Mesendoderm (in vitro differentiated cells): Measurements from ENCODE around the gene CHSY3.
A peak's percentile ranks its signal among the peaks of the same experiment; 100 is the strongest.

Experiments used
- DNase-seq: peaks from one replicate; pipeline ENCODE4 v3.0.0; 2013
- H2AK5ac ChIP-seq: 2 replicates; pipeline ENCODE4 v1.6.1; 2013; ENCODE audit warnings: low read length, inconsistent platforms
- H2BK120ac ChIP-seq: 2 replicates; pipeline ENCODE4 v1.6.1; 2013; ENCODE audit warnings: low read depth, mild to moderate bottlenecking, low read length, moderate library complexity, mixed read lengths
- H2BK15ac ChIP-seq: replicated peaks from 2 replicates; pipeline ENCODE4 v1.6.1; 2013; ENCODE audit warnings: low read depth, mild to moderate bottlenecking, moderate library complexity
- H2BK5ac ChIP-seq: 2 replicates; pipeline ENCODE4 v1.6.1; 2013; ENCODE audit warnings: low read length, inconsistent platforms
- H3K18ac ChIP-seq: 2 replicates; pipeline ENCODE4 v1.6.1; 2013; ENCODE audit warnings: mild to moderate bottlenecking, low read length, mixed read lengths
- H3K23ac ChIP-seq: one replicate; pipeline ENCODE4 v1.6.1; 2013; ENCODE audit warnings: low read length
- H3K27ac ChIP-seq: 2 replicates; pipeline ENCODE4 v1.5.1; 2013; ENCODE audit warnings: low read depth, mild to moderate bottlenecking, inconsistent platforms, low read length, moderate library complexity
- H3K27me3 ChIP-seq: 2 replicates; pipeline ENCODE4 v1.6.1; 2013; ENCODE audit warnings: low read length, control low read depth, mild to moderate bottlenecking, inconsistent platforms; ENCODE audit not compliant: insufficient read depth, poor library complexity
- H3K36me3 ChIP-seq: 2 replicates; pipeline ENCODE4 v1.6.1; 2013; ENCODE audit warnings: low read length, inconsistent platforms; ENCODE audit not compliant: control insufficient read depth, insufficient read depth
- H3K4ac ChIP-seq: one replicate; pipeline ENCODE4 v1.6.1; 2013; ENCODE audit warnings: low read depth, mild to moderate bottlenecking, low read length, moderate library complexity
- H3K4me1 ChIP-seq: 2 replicates; pipeline ENCODE4 v1.6.1; 2013; ENCODE audit warnings: low read depth, low read length, inconsistent platforms; ENCODE audit not compliant: control insufficient read depth
- H3K4me2 ChIP-seq: 2 replicates; pipeline ENCODE4 v1.6.1; 2013; ENCODE audit warnings: low read length
- H3K4me3 ChIP-seq: 2 replicates; pipeline ENCODE4 v1.5.1; 2013; ENCODE audit warnings: mild to moderate bottlenecking, low read length
- H3K56ac ChIP-seq: one replicate; pipeline ENCODE4 v1.6.1; 2013; ENCODE audit warnings: low read length
- H3K79me1 ChIP-seq: 2 replicates; pipeline ENCODE4 v1.6.1; 2013; ENCODE audit warnings: low read length, inconsistent platforms
- H3K79me2 ChIP-seq: 2 replicates; pipeline ENCODE4 v1.6.1; 2013; ENCODE audit warnings: mild to moderate bottlenecking, low read length; ENCODE audit not compliant: control insufficient read depth, insufficient read depth
- H3K9ac ChIP-seq: 2 replicates; pipeline ENCODE4 v1.6.1; 2013; ENCODE audit warnings: low read length, inconsistent platforms
- H4K5ac ChIP-seq: one replicate; pipeline ENCODE4 v1.6.1; 2013; ENCODE audit warnings: low read length
- H4K8ac ChIP-seq: one replicate; pipeline ENCODE4 v1.6.1; 2013; ENCODE audit warnings: low read depth, mild to moderate bottlenecking, control low read depth, low read length, moderate library complexity
- WGBS: extraction: QIAGEN DNeasy Blood & Tissue Kit; methylation state at CpG from one replicate; pipeline ENCODE4 v1.1.7; 2013; ENCODE audit warnings: low lambda C conversion rate, missing lambda C conversion rate; ENCODE audit not compliant: insufficient coverage; ENCODE audit errors: extremely low coverage; 5-methylcytosine and 5-hydroxymethylcytosine counted together

The CHSY3 gene

DNA sequence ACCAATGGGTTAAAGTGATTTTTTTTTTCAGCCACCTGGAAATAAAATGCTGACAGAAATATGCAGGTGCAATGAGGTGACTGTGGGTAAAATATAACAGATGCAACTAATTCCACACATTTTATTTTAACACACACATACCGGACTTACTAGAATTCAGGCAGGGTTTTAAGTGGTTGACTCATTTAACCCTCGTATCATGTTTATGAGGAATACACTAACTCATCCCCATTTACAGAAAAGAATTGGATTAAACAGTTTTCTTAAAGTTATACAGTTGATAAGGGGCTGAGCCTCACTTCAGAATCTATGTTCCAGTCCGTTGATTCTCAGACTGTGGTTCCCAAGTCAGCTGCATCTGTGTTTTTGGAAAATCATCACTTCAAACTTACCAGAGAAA lies 207.5 kb downstream of the CHSY3 start:
- no peak overlapping the region for H3K23ac ChIP-seq
- no peak overlapping the region for H3K27ac ChIP-seq
- no peak overlapping the region for H4K5ac ChIP-seq
- no peak overlapping the region for H3K56ac ChIP-seq
- H2AK5ac ChIP-seq, result no peak overlapping the region
- no peak overlapping the region for H3K9ac ChIP-seq
- no peaks in the 10 kb centered on the region for H3K36me3 ChIP-seq
- H4K8ac ChIP-seq, result no peak overlapping the region
- no peak overlapping the region for H3K4me2 ChIP-seq
- H3K18ac ChIP-seq, result no peak overlapping the region
- no CpG with 5 or more reads among the region's 3 CpGs for WGBS
- H3K4me1 ChIP-seq, result no peaks in the 10 kb centered on the region
- no peak for DNase-seq
- no peak overlapping the region for H2BK120ac ChIP-seq
- no peaks in the 10 kb centered on the region for H3K27me3 ChIP-seq
- H2BK15ac ChIP-seq, result no peak overlapping the region
- no peaks in the 10 kb centered on the region for H3K79me1 ChIP-seq
- H3K79me2 ChIP-seq, result no peaks in the 10 kb centered on the region
- H3K4ac ChIP-seq, result no peak overlapping the region
- H2BK5ac ChIP-seq, result no peak overlapping the region
- no peak overlapping the region for H3K4me3 ChIP-seq

DNA sequence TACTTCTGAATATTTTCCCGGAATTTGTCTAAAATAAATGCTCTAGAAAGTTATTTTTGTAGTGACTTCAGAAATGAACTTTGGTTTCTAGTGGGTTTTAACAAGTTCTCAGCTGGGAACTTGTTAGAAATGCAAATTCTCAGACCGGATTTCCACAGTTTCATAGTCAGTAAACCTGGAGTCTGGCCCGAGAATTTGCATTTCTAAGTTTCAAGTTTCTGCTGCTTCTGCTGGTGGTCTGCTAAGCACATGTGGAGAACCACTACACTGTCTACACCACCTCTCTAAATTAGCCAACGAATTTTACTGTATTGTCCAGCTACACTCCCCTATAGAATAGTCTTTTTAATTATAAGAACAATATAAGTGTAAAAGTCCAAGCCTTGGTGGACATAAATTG lies 208.0 kb downstream of the CHSY3 start:
- Histone ChIP-seq H3K9ac (no peak overlapping the region), H2BK15ac (no peak overlapping the region), H3K36me3 (no peaks in the 10 kb centered on the region), H3K23ac (no peak overlapping the region), H3K4me2 (no peak overlapping the region), H3K56ac (no peak overlapping the region), H2BK120ac (no peak overlapping the region), H2AK5ac (no peak overlapping the region), H4K5ac (no peak overlapping the region), H2BK5ac (no peak overlapping the region), H3K27ac (no peak overlapping the region), H3K4me1 (no peaks in the 10 kb centered on the region), H3K27me3 (no peaks in the 10 kb centered on the region), H4K8ac (no peak overlapping the region), H3K18ac (no peak overlapping the region), H3K79me2 (no peaks in the 10 kb centered on the region), H3K4ac (no peak overlapping the region), H3K79me1 (no peaks in the 10 kb centered on the region), H3K4me3 (no peak overlapping the region)
- no peak for DNase-seq
- WGBS, result no CpG with 5 or more reads among the region's 4 CpGs

- DNase-seq, result no peak
- Histone ChIP-seq H3K27me3 (no peaks in the 10 kb centered on the region), H2BK15ac (no peak overlapping the region), H3K79me1 (no peaks in the 10 kb centered on the region), H3K79me2 (no peaks in the 10 kb centered on the region), H3K4me2 (no peak overlapping the region), H3K18ac (no peak overlapping the region), H2BK5ac (no peak overlapping the region), H2BK120ac (no peak overlapping the region), H3K4me3 (no peak overlapping the region), H2AK5ac (no peak overlapping the region), H3K9ac (no peak overlapping the region), H3K4me1 (no peaks in the 10 kb centered on the region), H3K36me3 (no peaks in the 10 kb centered on the region), H3K56ac (no peak overlapping the region), H3K23ac (no peak overlapping the region), H4K8ac (no peak overlapping the region), H3K4ac (no peak overlapping the region), H3K27ac (no peak overlapping the region), H4K5ac (no peak overlapping the region)
- WGBS, result no CpG with 5 or more reads among the region's 8 CpGs
Measured at GRCh38 chr5:130115686-130116085, 211.4 kb downstream of the CHSY3 start.

DNA sequence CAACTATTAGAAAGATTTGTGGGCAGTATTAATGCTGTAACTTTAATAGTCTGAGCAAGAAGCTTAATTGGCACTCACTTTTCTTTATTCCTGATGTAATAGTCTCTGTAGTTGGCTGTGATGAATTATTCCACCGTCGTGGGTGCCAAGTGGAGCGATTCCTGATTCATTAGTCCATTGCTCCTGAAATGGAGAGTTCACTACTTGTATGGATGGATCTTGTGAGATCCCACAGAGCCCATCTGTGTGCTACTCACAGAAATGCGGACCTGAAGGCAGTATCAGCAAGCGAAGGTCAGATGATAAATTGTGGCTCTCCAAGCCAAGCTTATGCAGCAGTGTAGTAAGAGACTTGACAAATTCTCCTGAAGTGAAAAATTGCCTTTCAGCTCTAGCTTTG lies 212.2 kb downstream of the CHSY3 start:
- Histone ChIP-seq H3K4ac (no peak overlapping the region), H3K9ac (no peak overlapping the region), H3K4me1 (no peaks in the 10 kb centered on the region), H3K27ac (no peak overlapping the region), H2BK15ac (no peak overlapping the region), H3K79me2 (no peaks in the 10 kb centered on the region), H3K79me1 (no peaks in the 10 kb centered on the region), H2AK5ac (no peak overlapping the region), H3K23ac (no peak overlapping the region), H3K36me3 (no peaks in the 10 kb centered on the region), H3K4me2 (no peak overlapping the region), H3K27me3 (no peaks in the 10 kb centered on the region), H3K4me3 (no peak overlapping the region), H4K5ac (no peak overlapping the region), H2BK5ac (no peak overlapping the region), H4K8ac (no peak overlapping the region), H3K56ac (no peak overlapping the region), H3K18ac (no peak overlapping the region), H2BK120ac (no peak overlapping the region)
- no CpG with 5 or more reads among the region's 5 CpGs for WGBS
- no peak for DNase-seq

DNA sequence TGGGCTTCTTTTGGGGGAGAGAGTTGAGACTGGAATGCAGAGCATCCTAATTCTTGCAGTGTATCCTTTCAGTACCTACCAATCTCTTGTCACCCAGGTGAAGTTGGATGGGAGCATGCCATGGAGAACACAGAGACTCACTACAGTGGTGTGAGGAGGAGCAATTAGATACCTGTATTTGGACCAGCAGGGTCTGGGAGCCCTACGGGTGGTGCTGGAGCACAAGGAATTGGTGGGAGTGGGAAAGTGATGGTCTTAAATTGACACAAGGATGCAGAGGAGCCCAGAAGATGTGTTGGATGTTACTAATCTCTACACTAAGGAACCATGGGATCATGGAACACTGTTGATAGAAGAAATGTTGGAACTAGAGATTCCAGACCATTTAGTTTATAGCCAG lies 212.7 kb downstream of the CHSY3 start:
- no peak overlapping the region for H3K18ac ChIP-seq
- no peaks in the 10 kb centered on the region for H3K4me1 ChIP-seq
- no peaks in the 10 kb centered on the region for H3K79me2 ChIP-seq
- no peak overlapping the region for H3K56ac ChIP-seq
- H3K79me1 ChIP-seq, result no peaks in the 10 kb centered on the region
- H4K5ac ChIP-seq, result no peak overlapping the region
- H3K4ac ChIP-seq, result no peak overlapping the region
- no peaks in the 10 kb centered on the region for H3K36me3 ChIP-seq
- H3K4me2 ChIP-seq, result no peak overlapping the region
- no peak overlapping the region for H2BK15ac ChIP-seq
- DNase-seq, result peak; percentile 4
- H3K23ac ChIP-seq, result no peak overlapping the region
- no peak overlapping the region for H2AK5ac ChIP-seq
- H4K8ac ChIP-seq, result no peak overlapping the region
- no peak overlapping the region for H3K9ac ChIP-seq
- no CpG with 5 or more reads among the region's 1 CpG for WGBS
- no peaks in the 10 kb centered on the region for H3K27me3 ChIP-seq
- H3K4me3 ChIP-seq, result no peak overlapping the region
- H3K27ac ChIP-seq, result no peak overlapping the region
- no peak overlapping the region for H2BK120ac ChIP-seq
- no peak overlapping the region for H2BK5ac ChIP-seq

DNA sequence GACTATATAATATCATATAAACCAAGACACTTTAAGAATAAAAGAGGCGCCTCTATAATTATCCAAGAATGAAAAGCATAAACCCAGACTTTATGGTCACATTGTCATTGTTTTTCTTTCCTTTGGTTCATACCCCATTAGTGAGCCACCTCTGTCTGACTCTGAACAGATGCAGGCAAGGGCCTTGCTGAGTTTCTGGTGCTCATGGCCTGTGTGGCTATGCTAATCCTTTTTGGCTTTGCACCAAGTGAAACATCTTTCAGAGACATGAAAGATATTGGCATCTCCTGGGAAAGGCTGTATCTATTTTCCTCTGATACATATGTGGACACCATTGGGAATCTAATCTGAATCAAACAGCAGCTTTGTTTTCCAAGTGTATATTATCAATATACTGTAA lies 222.5 kb downstream of the CHSY3 start:
- no peak overlapping the region for H2BK120ac ChIP-seq
- no CpG with 5 or more reads among the region's 1 CpG for WGBS
- no peak overlapping the region for H4K8ac ChIP-seq
- no peak overlapping the region for H2AK5ac ChIP-seq
- H3K36me3 ChIP-seq, result no peaks in the 10 kb centered on the region
- DNase-seq, result no peak
- H3K56ac ChIP-seq, result no peak overlapping the region
- no peaks in the 10 kb centered on the region for H3K4me1 ChIP-seq
- H3K9ac ChIP-seq, result no peak overlapping the region
- H3K18ac ChIP-seq, result no peak overlapping the region
- H3K79me1 ChIP-seq, result no peaks in the 10 kb centered on the region
- no peak overlapping the region for H3K23ac ChIP-seq
- H3K4ac ChIP-seq, result no peak overlapping the region
- no peak overlapping the region for H4K5ac ChIP-seq
- no peak overlapping the region for H2BK15ac ChIP-seq
- H2BK5ac ChIP-seq, result no peak overlapping the region
- H3K27ac ChIP-seq, result no peak overlapping the region
- no peak overlapping the region for H3K4me3 ChIP-seq
- H3K4me2 ChIP-seq, result no peak overlapping the region
- H3K79me2 ChIP-seq, result no peaks in the 10 kb centered on the region
- H3K27me3 ChIP-seq, result no peaks in the 10 kb centered on the region
